ENCODE data around the gene NR2C2.

GRCh38 chr3:15060029-15060428 is 112.6 kb downstream of the NR2C2 start:
- no peak for TF ChIP-seq CTCF (IDR thresholded peaks at IDR 0.05 in 2 of 3, conservative IDR thresholded peaks at IDR 0.05 in 1 of 3; ENCODE audit: insufficient read depth in 2 of 3, low read depth in 1 of 3, low read length in 3 of 3)
- TF ChIP-seq MCM2 (IDR thresholded peaks at IDR 0.05; ENCODE audit: low read depth), result no peak
- no peak for TF ChIP-seq CAMTA2 (CRISPR knock-in tag; conservative IDR thresholded peaks at IDR 0.05)
- no peak for TF ChIP-seq ZNF780A (CRISPR knock-in tag; IDR thresholded peaks at IDR 0.05)
- no peak for TF ChIP-seq GABPB1 (CRISPR knock-in tag; IDR thresholded peaks at IDR 0.05)
- no peak for TF ChIP-seq CEBPB (tag; IDR thresholded peaks at IDR 0.05)
- TF ChIP-seq ZNF668 (CRISPR knock-in tag; IDR thresholded peaks at IDR 0.05), result no peak
- TF ChIP-seq RBBP5 (IDR thresholded peaks at IDR 0.05; ENCODE audit: borderline replicate concordance, insufficient read depth, low read length, poor library complexity, severe bottlenecking), result no peak
- no peak for TF ChIP-seq RAD21 (CRISPR knock-in tag; conservative IDR thresholded peaks at IDR 0.05 in 1 of 2, IDR thresholded peaks at IDR 0.05 in 1 of 2)
